Neuronal stem cell (in vitro differentiated cells): ENCODE data around the gene MACROD2.

Experiments used
- DNase-seq: peaks from one replicate; pipeline ENCODE4 v3.0.0-alpha.2; 2013; ENCODE audit warnings: low spot score
- H2AFZ ChIP-seq: one replicate; pipeline ENCODE4 v1.6.1; 2013; ENCODE audit warnings: mild to moderate bottlenecking, low read length, inconsistent platforms
- H2AK5ac ChIP-seq: 2 replicates; pipeline ENCODE4 v1.6.1; 2013; ENCODE audit warnings: low read depth, mild to moderate bottlenecking, inconsistent platforms, low read length, moderate library complexity, mixed read lengths
- H2BK120ac ChIP-seq: 2 replicates; pipeline ENCODE4 v1.6.1; 2013; ENCODE audit warnings: low read depth, mild to moderate bottlenecking, inconsistent platforms, low read length, moderate library complexity, mixed read lengths
- H2BK12ac ChIP-seq: one replicate; pipeline ENCODE4 v1.6.1; 2013; ENCODE audit warnings: low read length, inconsistent platforms
- H2BK15ac ChIP-seq: 2 replicates; pipeline ENCODE4 v1.6.1; 2013; ENCODE audit warnings: mild to moderate bottlenecking, low read length, inconsistent platforms, mixed read lengths
- H2BK5ac ChIP-seq: one replicate; pipeline ENCODE4 v1.6.1; 2013; ENCODE audit warnings: inconsistent platforms, mild to moderate bottlenecking, low read length, moderate library complexity
- H3K14ac ChIP-seq: one replicate; pipeline ENCODE4 v1.6.1; 2013; ENCODE audit warnings: low read length, inconsistent platforms
- H3K18ac ChIP-seq: 2 replicates; pipeline ENCODE4 v1.6.1; 2013; ENCODE audit warnings: low read length, inconsistent platforms
- H3K23ac ChIP-seq: 2 replicates; pipeline ENCODE4 v1.6.1; 2013; ENCODE audit warnings: low read depth, mild to moderate bottlenecking, mixed read lengths, low read length, inconsistent platforms; ENCODE audit not compliant: poor library complexity
- H3K27ac ChIP-seq: replicated peaks from 3 replicates; pipeline ENCODE4 v1.5.1; 2013; ENCODE audit warnings: low read length, inconsistent platforms
- H3K27me3 ChIP-seq, 3 experiments: 2 replicates each; pipeline ENCODE4 v1.6.1; 2013; ENCODE audit warnings: low read length in 3 of 3, mild to moderate bottlenecking in 2 of 3, inconsistent platforms in 1 of 3, low read depth in 1 of 3, mixed read lengths in 1 of 3, moderate library complexity in 1 of 3; ENCODE audit not compliant: control insufficient read depth in 3 of 3, insufficient read depth in 3 of 3
- H3K36me3 ChIP-seq, 2 donors: replicated peaks in 1 of 2; 2 replicates each; pipeline ENCODE4 v1.6.1; 2013; ENCODE audit warnings: low read length in 2 of 2; ENCODE audit not compliant: control insufficient read depth in 2 of 2, insufficient read depth in 2 of 2
- H3K4ac ChIP-seq: 2 replicates; pipeline ENCODE4 v1.6.1; 2013; ENCODE audit warnings: inconsistent platforms, mild to moderate bottlenecking, low read length, moderate library complexity
- H3K4me1 ChIP-seq, 2 donors: 1 replicate in 1 of 2; 2 replicates in 1 of 2; pipeline ENCODE4 v1.6.1; 2013; ENCODE audit warnings: low read length in 2 of 2, low read depth in 1 of 2; ENCODE audit not compliant: control insufficient read depth in 2 of 2, insufficient read depth in 1 of 2
- H3K4me2 ChIP-seq: one replicate; pipeline ENCODE4 v1.6.1; 2013; ENCODE audit warnings: mild to moderate bottlenecking, low read length, inconsistent platforms; ENCODE audit not compliant: insufficient read depth, poor library complexity, severe bottlenecking
- H3K4me3 ChIP-seq, 2 donors: 2 replicates each; pipeline ENCODE4 v1.5.1; 2013; ENCODE audit warnings: low read length in 2 of 2, mild to moderate bottlenecking in 2 of 2, inconsistent platforms in 1 of 2, moderate library complexity in 1 of 2
- H3K79me1 ChIP-seq: one replicate; pipeline ENCODE4 v1.6.1; 2013; ENCODE audit warnings: low read depth, mild to moderate bottlenecking, inconsistent platforms, low read length, moderate library complexity
- H3K9ac ChIP-seq: one replicate; pipeline ENCODE4 v1.6.1; 2013; ENCODE audit warnings: mild to moderate bottlenecking, low read depth, low read length, inconsistent platforms; ENCODE audit not compliant: poor library complexity
- H3K9me3 ChIP-seq, 2 donors: replicated peaks in 1 of 2; 2 replicates each; pipeline versions ENCODE3 to v1.6.1; 2013; ENCODE audit warnings: low read length in 2 of 2, mild to moderate bottlenecking in 2 of 2, inconsistent platforms in 1 of 2, low read depth in 1 of 2, mixed read lengths in 1 of 2, moderate library complexity in 1 of 2; ENCODE audit not compliant: control insufficient read depth in 2 of 2, insufficient read depth in 1 of 2
- H4K8ac ChIP-seq: one replicate; pipeline ENCODE4 v1.6.1; 2013; ENCODE audit warnings: low read depth, mild to moderate bottlenecking, inconsistent platforms, low read length, moderate library complexity
- H4K91ac ChIP-seq: one replicate; pipeline ENCODE4 v1.6.1; 2013; ENCODE audit warnings: low read length, low read depth, mild to moderate bottlenecking, inconsistent platforms; ENCODE audit not compliant: poor library complexity
- WGBS, 2 donors: extraction: QIAGEN DNeasy Blood & Tissue Kit; methylation state at CpG; one replicate each; pipeline ENCODE4 v1.1.7; 2013; ENCODE audit warnings: missing lambda C conversion rate in 2 of 2, mixed read lengths in 1 of 2; ENCODE audit not compliant: insufficient read length in 2 of 2, insufficient replicate concordance in 1 of 2; ENCODE audit errors: extremely low coverage in 2 of 2; 5-methylcytosine and 5-hydroxymethylcytosine counted together

MACROD2 gene

DNA sequence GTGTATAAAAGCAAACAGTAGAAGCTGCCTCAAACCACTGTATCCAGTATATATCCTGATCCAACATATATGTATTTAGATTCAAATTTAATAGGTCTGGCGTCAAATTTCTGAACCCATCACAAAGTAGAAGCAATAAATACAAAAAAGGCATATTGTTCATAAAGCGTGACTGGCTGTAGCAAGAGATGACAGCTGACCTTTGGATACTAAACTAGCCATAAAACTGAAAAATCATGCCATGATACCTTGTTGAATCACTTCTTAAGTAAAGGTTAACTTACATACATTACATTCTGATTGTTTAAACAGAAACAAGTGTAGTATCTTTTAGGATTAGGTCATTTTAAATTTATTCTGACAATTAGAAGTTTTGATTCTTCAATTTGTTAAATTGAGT lies 714.1 kb downstream of the MACROD2 start:
- Histone ChIP-seq H3K23ac (no peak overlapping the region), H4K91ac (no peak overlapping the region), H3K4ac (no peak overlapping the region), H2BK12ac (no peak overlapping the region), H3K4me3 (no peak overlapping the region), H3K27me3 (no peaks in the 10 kb centered on the region), H3K9ac (no peak overlapping the region), H2AK5ac (no peak overlapping the region), H2AFZ (no peak overlapping the region), H3K9me3 (peaks cover 0 to 7% of the 10 kb centered on the region in 2 donors), H3K4me1 (peaks cover 6 to 13% of the 10 kb centered on the region in 2 donors), H4K8ac (no peak overlapping the region), H3K79me1 (no peaks in the 10 kb centered on the region), H2BK5ac (no peak overlapping the region), H3K4me2 (no peak overlapping the region), H2BK120ac (no peak overlapping the region), H3K14ac (no peak overlapping the region), H2BK15ac (no peak overlapping the region), H3K18ac (no peak overlapping the region), H3K36me3 (no peaks in the 10 kb centered on the region), H3K27ac (no peak overlapping the region)
- no CpG with 5 or more reads among the region's 2 CpGs for WGBS, 2 donors
- DNase-seq: no peak

DNA sequence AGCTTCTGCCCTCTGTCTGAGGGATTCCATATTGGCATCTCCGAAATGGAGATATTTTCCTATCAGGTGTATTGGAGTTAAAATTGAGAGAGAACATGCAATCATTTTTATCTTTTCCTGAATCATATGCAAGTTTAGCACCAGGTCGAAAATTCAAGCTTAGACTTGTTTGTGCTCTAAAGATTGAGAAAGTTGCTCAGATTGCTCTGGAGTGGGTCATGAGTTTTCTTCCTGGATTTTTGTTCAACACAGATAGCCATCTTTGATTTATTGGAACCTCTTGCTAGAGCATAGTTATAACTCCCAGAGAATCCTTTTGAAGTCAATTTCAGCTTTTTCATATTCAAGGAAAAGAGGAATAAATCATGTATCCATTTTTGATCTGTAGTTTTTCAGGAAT lies 715.6 kb downstream of the MACROD2 start:
- Histone ChIP-seq H3K4ac (no peak overlapping the region), H3K27ac (no peak overlapping the region), H4K8ac (no peak overlapping the region), H3K18ac (no peak overlapping the region), H3K36me3 (no peaks in the 10 kb centered on the region), H2BK15ac (no peak overlapping the region), H3K4me1 (peaks cover 17 to 19% of the 10 kb centered on the region in 2 donors), H2AK5ac (no peak overlapping the region), H2AFZ (no peak overlapping the region), H3K9ac (no peak overlapping the region), H3K9me3 (peaks cover 0 to 7% of the 10 kb centered on the region in 2 donors), H3K23ac (no peak overlapping the region), H3K27me3 (no peaks in the 10 kb centered on the region), H4K91ac (no peak overlapping the region), H2BK120ac (no peak overlapping the region), H3K4me3 (no peak overlapping the region), H2BK5ac (no peak overlapping the region), H3K4me2 (no peak overlapping the region), H3K14ac (no peak overlapping the region), H2BK12ac (no peak overlapping the region), H3K79me1 (no peaks in the 10 kb centered on the region)
- no CpG with 5 or more reads among the region's 2 CpGs for WGBS, 2 donors
- no peak for DNase-seq

DNA sequence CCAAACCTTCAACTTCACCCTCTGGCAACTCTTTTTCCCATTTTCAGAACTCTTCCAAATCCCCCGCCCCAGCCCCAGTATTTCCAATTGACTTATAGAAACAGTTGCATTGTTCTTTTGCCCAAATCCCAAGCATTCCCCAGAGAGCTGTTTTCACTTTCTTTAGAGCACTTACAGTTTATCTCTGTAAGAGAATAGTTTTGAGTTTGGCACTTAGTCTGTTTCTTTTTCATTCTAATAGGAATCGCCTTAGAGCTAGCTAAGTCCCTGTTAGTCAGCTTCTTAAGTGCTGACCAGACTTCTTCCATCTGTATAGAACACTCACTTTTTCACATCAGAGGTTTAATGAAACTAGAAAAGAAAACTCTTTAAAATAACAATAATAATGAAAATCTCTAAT lies 716.3 kb downstream of the MACROD2 start:
- no peak overlapping the region for H3K27ac ChIP-seq
- H3K79me1 ChIP-seq: no peaks in the 10 kb centered on the region
- no peak overlapping the region for H3K23ac ChIP-seq
- H3K4me3 ChIP-seq: no peak overlapping the region
- no peak overlapping the region for H2BK12ac ChIP-seq
- WGBS, 2 donors: no CpG with 5 or more reads among the region's 2 CpGs
- H4K91ac ChIP-seq: no peak overlapping the region
- H2BK120ac ChIP-seq: no peak overlapping the region
- no peak overlapping the region for H4K8ac ChIP-seq
- peaks cover 21% of the 10 kb centered on the region in 2 donors for H3K4me1 ChIP-seq
- no peak overlapping the region for H2BK15ac ChIP-seq
- no peak overlapping the region for H3K18ac ChIP-seq
- no peak overlapping the region for H3K9ac ChIP-seq
- no peak overlapping the region for H3K14ac ChIP-seq
- H2AK5ac ChIP-seq: no peak overlapping the region
- H3K4me2 ChIP-seq: no peak overlapping the region
- H3K9me3 ChIP-seq: peaks cover 0 to 7% of the 10 kb centered on the region in 2 donors
- no peak overlapping the region for H2BK5ac ChIP-seq
- H3K27me3 ChIP-seq: no peaks in the 10 kb centered on the region
- H2AFZ ChIP-seq: no peak overlapping the region
- H3K36me3 ChIP-seq: no peaks in the 10 kb centered on the region
- no peak overlapping the region for H3K4ac ChIP-seq
- no peak for DNase-seq

DNA sequence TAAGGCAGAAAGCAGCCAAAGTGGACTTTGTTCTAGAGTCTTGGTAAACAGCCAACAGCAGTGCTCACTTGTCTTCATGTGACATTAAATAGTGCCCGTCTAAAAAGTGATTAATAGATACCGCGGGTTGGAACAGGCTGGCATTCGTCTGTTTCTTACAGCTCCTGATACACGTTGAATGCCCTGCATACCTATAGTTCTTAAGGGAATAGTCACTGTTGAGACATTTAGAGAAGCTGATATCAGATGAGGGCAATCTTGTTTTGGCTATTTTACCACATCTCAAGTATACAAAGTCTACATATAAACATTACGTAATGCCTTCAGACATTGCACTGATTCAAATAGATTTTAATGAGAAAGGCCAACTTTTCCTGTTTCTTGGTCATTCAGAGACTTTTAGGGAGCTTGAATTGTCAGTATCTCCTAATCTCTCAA lies 717.0 kb downstream of the MACROD2 start:
- no peak overlapping the region for H3K18ac ChIP-seq
- H3K27ac ChIP-seq: peak overlapping the region; percentile 7
- peak; percentile 15 for DNase-seq
- WGBS, 2 donors: no CpG with 5 or more reads among the region's 6 CpGs
- H3K36me3 ChIP-seq: no peaks in the 10 kb centered on the region
- H2BK12ac ChIP-seq: no peak overlapping the region
- H4K8ac ChIP-seq: no peak overlapping the region
- no peak overlapping the region for H3K14ac ChIP-seq
- H3K4me1 ChIP-seq: peaks cover 19 to 22% of the 10 kb centered on the region in 2 donors
- peaks cover 0 to 4% of the 10 kb centered on the region in 2 donors for H3K9me3 ChIP-seq
- no peak overlapping the region for H3K4me2 ChIP-seq
- H3K23ac ChIP-seq: no peak overlapping the region
- no peaks in the 10 kb centered on the region for H3K27me3 ChIP-seq
- H2BK5ac ChIP-seq: no peak overlapping the region
- no peak overlapping the region for H2BK15ac ChIP-seq
- H3K4me3 ChIP-seq: no peak overlapping the region
- no peaks in the 10 kb centered on the region for H3K79me1 ChIP-seq
- H2AK5ac ChIP-seq: no peak overlapping the region
- H3K4ac ChIP-seq: no peak overlapping the region
- H2BK120ac ChIP-seq: no peak overlapping the region
- H4K91ac ChIP-seq: no peak overlapping the region
- no peak overlapping the region for H2AFZ ChIP-seq
- H3K9ac ChIP-seq: no peak overlapping the region
